Measurements from ENCODE around the gene KISS1R.

The KISS1R gene

GRCh38 chr19:958967-959855 lies 42.1 kb downstream of the KISS1R start:
- no peak for TF ChIP-seq CTCF (IDR thresholded peaks at IDR 0.05; ENCODE audit: borderline replicate concordance, insufficient read depth, low read depth, low read length)
- H3K4me3 ChIP-seq (ENCODE audit: low read depth, low read length), result no peak overlapping the region

- TF ChIP-seq CTCF (IDR thresholded peaks at IDR 0.05; ENCODE audit: borderline replicate concordance, insufficient read depth, low read depth, low read length), result no peak
Measured at GRCh38 chr19:960020-960419, 42.9 kb downstream of the KISS1R start.

GRCh38 chr19:960601-960938 lies 43.4 kb downstream of the KISS1R start:
- no peak overlapping the region for H3K4me3 ChIP-seq (ENCODE audit: low read depth, low read length)
- no peak for TF ChIP-seq CTCF (IDR thresholded peaks at IDR 0.05; ENCODE audit: borderline replicate concordance, insufficient read depth, low read depth, low read length)

More at GRCh38 chr19:960020-960419, 42.9 kb downstream of the KISS1R start:
- no peak overlapping the region for H3K4me3 ChIP-seq (ENCODE audit: low read depth, low read length)

GRCh38 chr19:961866-962620 lies 44.9 kb downstream of the KISS1R start:
- H3K4me3 ChIP-seq (ENCODE audit: low read depth, low read length), result no peak overlapping the region
- TF ChIP-seq CTCF (IDR thresholded peaks at IDR 0.05; ENCODE audit: borderline replicate concordance, insufficient read depth, low read depth, low read length), result no peak

- TF ChIP-seq CTCF (IDR thresholded peaks at IDR 0.05; ENCODE audit: borderline replicate concordance, insufficient read depth, low read depth, low read length), result no peak
Measured at GRCh38 chr19:962683-963400, 45.7 kb downstream of the KISS1R start.

GRCh38 chr19:963486-963951 lies 46.4 kb downstream of the KISS1R start:
- no peak for TF ChIP-seq CTCF (IDR thresholded peaks at IDR 0.05; ENCODE audit: borderline replicate concordance, insufficient read depth, low read depth, low read length)

More at GRCh38 chr19:962683-963400, 45.7 kb downstream of the KISS1R start:
- H3K4me3 ChIP-seq (ENCODE audit: low read depth, low read length), result no peak overlapping the region

More at GRCh38 chr19:963486-963951, 46.4 kb downstream of the KISS1R start:
- H3K4me3 ChIP-seq (ENCODE audit: low read depth, low read length), result no peak overlapping the region

All from GM12875 (cell line).